NCI-H1417 treated with DMSO at 0.1 percent for 48 hours (cell line): ENCODE results near the gene NABP1.

Experiments used
- DNase-seq: peaks from one replicate; lab custom pipeline; 2025; lab: John Stamatoyannopoulos, UW

Gene NABP1

DNA sequence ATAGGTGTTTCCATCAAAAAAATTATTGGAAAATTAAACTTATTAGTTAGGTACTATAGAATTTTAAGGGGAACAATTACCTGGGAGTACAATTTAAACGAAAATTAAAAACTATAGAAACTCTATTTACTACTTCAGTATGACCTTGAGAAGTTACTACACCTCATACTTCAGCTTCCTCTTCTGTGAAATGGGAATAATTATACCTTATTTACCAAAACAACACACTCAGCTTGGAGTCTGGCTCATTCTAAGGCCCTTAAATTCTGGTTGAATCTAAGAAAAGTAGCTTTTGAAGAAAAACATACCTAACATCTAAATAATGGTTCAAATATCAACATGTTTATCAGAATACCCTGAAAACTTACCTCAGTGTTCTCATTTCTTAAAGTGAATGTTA lies 2.7 kb downstream of the NABP1 start:
- DNase-seq = no peak

GRCh38 chr2:191682126-191682525 lies 4.2 kb downstream of the NABP1 start:
- DNase-seq = no peak

- no peak for DNase-seq
Observed at GRCh38 chr2:191686066-191686465, 8.1 kb downstream of the NABP1 start.

DNA sequence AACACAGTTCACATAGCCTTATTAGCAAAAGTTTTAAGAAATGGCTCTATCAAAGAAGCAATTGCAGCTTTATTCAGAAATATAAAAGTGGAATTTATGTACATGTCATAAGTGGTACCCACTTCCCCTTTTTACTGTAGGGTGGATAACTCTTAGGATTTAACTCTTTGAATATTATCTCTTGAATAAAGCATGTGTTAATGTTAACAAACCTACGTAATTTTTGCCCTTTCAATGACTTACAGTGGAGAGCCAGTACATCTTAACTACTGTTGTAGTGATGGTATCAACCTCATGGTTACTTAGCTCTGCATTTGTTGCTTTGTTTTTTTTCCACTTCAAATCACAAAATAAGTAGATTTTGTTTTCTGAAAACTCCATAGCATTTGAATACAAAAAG lies 8.8 kb downstream of the NABP1 start:
- DNase-seq = no peak

DNA sequence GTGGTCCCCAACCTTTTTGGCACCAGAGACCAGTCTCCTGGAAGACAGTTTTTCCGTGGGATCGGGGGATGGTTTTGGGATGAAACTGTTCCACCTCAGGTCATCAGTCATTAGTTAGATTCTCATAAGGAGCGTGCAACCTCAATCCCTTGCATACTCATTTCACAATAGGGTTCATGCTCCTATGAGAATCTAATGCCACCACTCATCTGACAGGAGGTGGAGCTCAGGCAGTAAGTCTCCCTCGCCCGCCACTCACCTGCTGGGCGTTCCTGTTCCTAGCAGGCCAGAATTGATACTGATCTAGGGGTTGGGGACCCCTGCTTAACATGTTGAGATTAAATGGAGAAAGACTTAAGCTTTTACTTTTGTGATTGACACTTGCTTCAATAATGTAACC lies 9.9 kb downstream of the NABP1 start:
- DNase-seq = no peak

- no peak for DNase-seq
Observed at GRCh38 chr2:191688934-191689695, 11.2 kb downstream of the NABP1 start.

- no peak for DNase-seq
Observed at GRCh38 chr2:191690327-191690726, 12.4 kb downstream of the NABP1 start.

DNA sequence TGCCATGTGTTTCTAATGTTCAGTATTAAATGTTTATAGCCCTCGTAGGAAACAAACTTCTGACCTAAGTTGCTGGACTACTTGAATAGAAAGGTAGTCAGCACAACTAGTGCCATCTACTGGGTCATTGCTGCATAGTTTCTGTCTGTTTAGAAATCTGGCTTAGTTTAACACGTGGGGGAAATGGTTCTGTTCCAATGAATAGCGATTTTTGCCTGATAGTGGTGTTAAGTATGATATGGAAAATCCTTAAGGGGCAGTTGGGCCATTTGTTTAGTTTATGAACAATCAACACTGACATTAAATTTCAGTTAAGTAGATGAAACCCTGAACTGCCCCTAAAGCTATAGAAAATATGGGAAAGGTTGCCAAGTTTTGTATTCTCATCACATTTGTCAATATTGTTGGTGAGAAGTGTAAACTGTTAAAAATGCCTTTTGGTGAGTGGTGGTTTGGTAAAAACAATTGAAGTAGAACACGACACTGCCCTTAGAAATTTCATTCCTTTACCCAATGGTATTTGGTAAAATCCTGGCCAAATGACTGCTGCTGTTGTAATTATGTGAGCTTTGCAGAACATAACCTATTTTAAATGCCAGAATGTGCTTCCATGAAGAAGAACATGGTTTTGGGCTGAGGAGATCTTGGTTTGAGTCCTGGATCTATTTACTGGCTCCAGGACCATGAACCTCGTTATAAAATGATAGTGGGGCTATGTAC lies 13.2 kb downstream of the NABP1 start:
- DNase-seq = no peak

DNA sequence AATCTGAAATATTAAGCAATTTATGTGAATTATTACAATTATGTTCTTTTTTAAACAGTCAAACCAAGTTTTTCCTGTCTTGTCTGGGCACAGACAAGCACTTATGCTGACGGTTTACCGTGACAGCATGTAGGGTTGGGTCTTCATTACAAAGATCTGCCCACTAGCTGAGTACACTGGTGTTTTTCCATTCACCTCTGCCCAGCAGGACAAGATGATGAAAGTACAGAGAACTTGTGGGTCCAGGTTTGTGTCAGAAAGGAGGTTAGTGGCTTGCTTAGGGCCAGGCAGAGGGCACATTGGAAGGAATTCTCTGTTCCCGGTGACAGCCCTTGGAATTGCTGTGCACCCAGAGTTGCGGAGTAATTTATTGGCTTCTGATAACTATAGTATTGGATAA lies 14.0 kb downstream of the NABP1 start:
- no peak for DNase-seq

GRCh38 chr2:191692502-191693115 lies 14.7 kb downstream of the NABP1 start:
- DNase-seq = no peak

- no peak for DNase-seq
Observed at GRCh38 chr2:191693166-191693565, 15.2 kb downstream of the NABP1 start.

GRCh38 chr2:191693778-191694177 lies 15.8 kb downstream of the NABP1 start:
- DNase-seq = no peak

DNA sequence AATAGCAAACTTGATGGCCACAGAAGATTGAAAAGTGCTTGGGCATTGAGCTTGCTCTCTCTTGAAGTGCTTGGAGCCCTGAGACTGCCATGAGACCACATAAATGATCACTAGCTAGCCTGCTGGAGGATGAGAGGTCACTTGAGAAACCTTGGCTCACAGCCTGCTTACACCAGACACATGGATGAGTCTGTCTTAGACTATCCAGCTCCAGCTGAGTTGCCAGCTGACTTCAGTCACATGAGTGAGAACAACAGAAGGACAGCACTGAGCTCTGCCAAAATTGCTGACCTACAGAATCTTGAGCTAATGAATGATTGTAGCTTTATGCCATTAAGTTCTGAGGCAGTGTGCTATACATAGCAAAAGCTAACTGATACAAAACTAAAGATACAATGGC lies 18.1 kb downstream of the NABP1 start:
- no peak for DNase-seq

DNA sequence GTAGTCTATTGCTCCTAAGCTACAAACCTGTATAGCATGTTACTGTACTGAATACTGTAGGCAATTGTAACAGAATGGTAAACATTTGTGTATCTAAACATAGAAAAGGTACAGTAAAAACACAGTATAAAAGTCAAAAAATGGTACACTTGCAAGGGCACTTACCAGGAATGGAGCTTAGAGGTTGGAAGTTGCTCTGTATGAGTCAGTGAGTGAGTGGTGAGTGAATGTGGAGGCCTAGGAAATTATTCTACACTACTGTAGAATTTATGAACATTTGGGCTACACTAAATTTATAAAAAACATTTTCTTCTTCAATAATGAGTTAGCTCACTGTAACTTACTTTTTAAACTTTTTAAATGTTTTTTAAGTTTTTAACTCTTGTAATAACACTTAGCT lies 19.0 kb downstream of the NABP1 start:
- no peak for DNase-seq

DNA sequence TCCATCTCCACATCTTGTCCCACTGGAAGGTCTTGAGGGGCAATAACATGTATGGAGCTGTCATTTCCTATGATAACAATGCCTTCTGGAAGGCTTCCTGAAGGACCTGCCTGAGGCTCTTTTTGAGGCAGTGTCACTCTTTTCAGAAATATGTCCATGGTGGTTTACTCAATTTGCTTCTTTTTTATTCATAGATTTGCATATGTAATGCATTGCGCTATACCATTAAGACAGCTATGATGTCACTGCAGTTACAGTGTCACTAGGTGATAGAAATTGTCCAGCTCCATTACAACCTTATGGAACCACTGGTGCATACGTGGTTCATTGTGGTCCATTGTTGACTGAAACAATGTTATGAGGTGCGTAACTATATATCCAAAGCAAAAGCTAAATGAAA lies 19.9 kb downstream of the NABP1 start:
- DNase-seq = no peak

DNA sequence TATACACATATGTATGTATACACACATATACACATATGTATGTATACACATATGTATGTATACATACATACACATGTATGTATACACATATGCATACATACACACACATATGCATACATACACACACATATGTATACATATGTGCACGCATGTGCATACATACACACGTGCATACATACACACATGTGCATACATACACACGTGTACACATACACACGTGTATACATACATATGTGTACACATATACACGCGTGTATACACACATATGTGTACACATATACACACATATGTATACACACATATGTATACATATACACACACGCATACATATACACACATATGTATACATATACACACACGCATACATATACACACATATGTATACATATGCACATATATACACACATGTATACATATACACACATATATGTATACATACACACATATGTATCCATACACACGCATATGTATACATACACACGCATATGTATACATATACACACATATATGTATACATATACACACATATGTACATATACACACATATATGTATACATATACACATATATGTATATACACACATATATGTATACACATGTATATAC lies 21.5 kb downstream of the NABP1 start:
- DNase-seq = no peak

GRCh38 chr2:191701029-191701428 lies 23.1 kb downstream of the NABP1 start:
- DNase-seq = no peak

- no peak for DNase-seq
Observed at GRCh38 chr2:191701696-191702095, 23.8 kb downstream of the NABP1 start.

- DNase-seq = no peak
Observed at GRCh38 chr2:191703079-191703725, 25.3 kb downstream of the NABP1 start.

- no peak for DNase-seq
Observed at GRCh38 chr2:191705084-191705483, 27.1 kb downstream of the NABP1 start.

DNA sequence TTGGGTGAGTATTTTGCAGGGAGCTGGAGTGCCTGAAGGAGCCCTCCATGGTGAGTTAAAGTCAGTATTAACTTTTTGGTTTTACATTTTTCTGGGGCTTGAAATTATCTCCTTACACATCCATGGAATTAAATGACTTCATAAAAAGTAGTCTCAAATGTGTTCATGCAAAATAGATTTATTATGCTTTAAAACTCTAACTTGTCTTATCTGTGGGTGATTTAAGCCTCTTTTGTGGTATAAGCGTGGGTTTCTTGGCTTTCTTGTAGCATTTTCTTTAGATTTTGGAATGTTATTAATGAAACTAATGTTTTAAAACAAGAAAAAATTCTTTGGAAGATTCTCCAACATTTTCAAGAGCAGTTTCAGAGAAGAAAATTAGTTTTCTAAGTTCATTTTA lies 27.8 kb downstream of the NABP1 start:
- DNase-seq = no peak

DNA sequence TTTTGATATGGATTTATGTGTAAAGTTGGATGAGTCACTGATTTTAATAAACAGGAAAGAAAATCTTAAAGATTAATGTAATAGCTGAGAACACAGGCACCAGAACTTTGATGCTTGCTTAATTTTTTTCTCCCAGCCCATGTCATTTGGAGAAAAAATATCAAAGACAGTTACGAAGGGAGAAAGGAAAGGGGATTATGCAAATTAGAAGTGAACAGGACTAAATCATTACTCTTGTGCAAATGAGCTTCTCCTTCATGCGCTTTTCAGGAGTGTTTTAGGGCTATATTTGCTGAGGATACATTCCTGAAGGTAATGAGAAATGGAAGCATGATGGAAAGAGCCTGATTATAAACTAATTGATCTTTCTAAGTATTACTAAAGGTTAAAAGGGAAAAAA lies 28.9 kb downstream of the NABP1 start:
- no peak for DNase-seq
